H9 (cell line): ENCODE results near the gene ZNF429. TPM values are rescaled to one million over a fixed set of nuclear protein-coding genes. Genes with fewer than 3 reads are reported as not detected.

Source experiments
- DNase-seq: peaks from one replicate; pipeline ENCODE4 v3.0.0-alpha.2; 2017
- H2AFZ ChIP-seq: one replicate; pipeline ENCODE4 v1.6.1; 2013; ENCODE audit warnings: mild to moderate bottlenecking, low read length, control low read depth, moderate library complexity
- H2AK5ac ChIP-seq: 2 replicates; pipeline ENCODE4 v1.6.1; 2013; ENCODE audit warnings: low read length, control low read depth, mixed read lengths; ENCODE audit not compliant: insufficient read length
- H2BK120ac ChIP-seq: one replicate; pipeline ENCODE4 v1.6.1; 2013; ENCODE audit warnings: low read depth, mild to moderate bottlenecking, low read length, control low read depth, inconsistent platforms; ENCODE audit not compliant: poor library complexity, severe bottlenecking
- H2BK12ac ChIP-seq: 2 replicates; pipeline ENCODE4 v1.6.1; 2013; ENCODE audit warnings: low read length, control low read depth, mixed read lengths, low read depth; ENCODE audit not compliant: insufficient read length
- H2BK15ac ChIP-seq: 2 replicates; pipeline ENCODE4 v1.6.1; 2013; ENCODE audit warnings: low read depth, low read length, control low read depth
- H2BK20ac ChIP-seq: one replicate; pipeline ENCODE4 v1.6.1; 2013; ENCODE audit warnings: low read depth, mild to moderate bottlenecking, low read length, control low read depth, inconsistent platforms; ENCODE audit not compliant: poor library complexity, severe bottlenecking
- H2BK5ac ChIP-seq: 2 replicates; pipeline ENCODE4 v1.6.1; 2013; ENCODE audit warnings: low read length, control low read depth, mixed read lengths; ENCODE audit not compliant: insufficient read length
- H3K14ac ChIP-seq: 2 replicates; pipeline ENCODE4 v1.6.1; 2013; ENCODE audit warnings: low read length, control low read depth; ENCODE audit not compliant: insufficient read depth
- H3K18ac ChIP-seq: 2 replicates; pipeline ENCODE4 v1.6.1; 2013; ENCODE audit warnings: low read depth, mild to moderate bottlenecking, mixed read lengths, low read length, control low read depth; ENCODE audit not compliant: insufficient read length
- H3K23ac ChIP-seq: 2 replicates; pipeline ENCODE4 v1.6.1; 2013; ENCODE audit warnings: low read length, control low read depth, mixed read lengths, low read depth; ENCODE audit not compliant: insufficient read length
- H3K23me2 ChIP-seq: 2 replicates; pipeline ENCODE4 v1.6.1; 2013; ENCODE audit warnings: low read depth, mild to moderate bottlenecking, mixed read lengths, low read length, control low read depth; ENCODE audit not compliant: insufficient read length, poor library complexity, severe bottlenecking
- H3K27ac ChIP-seq: 2 replicates; pipeline ENCODE4 v1.5.1; 2013; ENCODE audit warnings: low read length, control low read depth, mixed read lengths, low read depth; ENCODE audit not compliant: insufficient read length
- H3K27me3 ChIP-seq: 2 replicates; pipeline ENCODE4 v1.6.1; 2013; ENCODE audit warnings: low read length, control low read depth, inconsistent platforms; ENCODE audit not compliant: insufficient read depth
- H3K4ac ChIP-seq: 2 replicates; pipeline ENCODE4 v1.6.1; 2013; ENCODE audit warnings: low read depth, mild to moderate bottlenecking, control low read depth, inconsistent platforms, low read length, moderate library complexity
- H3K4me1 ChIP-seq: 2 replicates; pipeline ENCODE4 v1.6.1; 2013; ENCODE audit warnings: low read length, control low read depth, inconsistent platforms; ENCODE audit not compliant: insufficient read depth
- H3K4me2 ChIP-seq: 2 replicates; pipeline ENCODE4 v1.6.1; 2013; ENCODE audit warnings: low read length, control low read depth, mixed read lengths; ENCODE audit not compliant: insufficient read length, insufficient read depth
- H3K56ac ChIP-seq: 2 replicates; pipeline ENCODE4 v1.6.1; 2013; ENCODE audit warnings: low read depth, mild to moderate bottlenecking, mixed read lengths, low read length, control low read depth; ENCODE audit not compliant: insufficient read length
- H3K79me1 ChIP-seq: 2 replicates; pipeline ENCODE4 v1.6.1; 2013; ENCODE audit warnings: low read depth, mild to moderate bottlenecking, moderate library complexity, low read length, control low read depth, inconsistent platforms; ENCODE audit not compliant: insufficient read depth, poor library complexity, severe bottlenecking
- H3K79me2 ChIP-seq: 2 replicates; pipeline ENCODE4 v1.6.1; 2013; ENCODE audit warnings: low read length, control low read depth, inconsistent platforms; ENCODE audit not compliant: insufficient read depth
- H3K9ac ChIP-seq: 2 replicates; pipeline ENCODE4 v1.6.1; 2013; ENCODE audit warnings: low read length, control low read depth, mixed read lengths; ENCODE audit not compliant: insufficient read length; ENCODE audit errors: extremely low read depth
- H3K9me3 ChIP-seq: one replicate; pipeline ENCODE4 v1.6.1; 2013; ENCODE audit warnings: low read depth, low read length, inconsistent platforms; ENCODE audit not compliant: control insufficient read depth
- H3T11ph ChIP-seq: one replicate; pipeline ENCODE4 v1.6.1; 2013; ENCODE audit warnings: mild to moderate bottlenecking, low read length, control low read depth, inconsistent platforms
- H4K20me1 ChIP-seq: one replicate; pipeline ENCODE4 v1.6.1; 2013; ENCODE audit not compliant: control insufficient read depth, insufficient read length, insufficient read depth
- H4K5ac ChIP-seq: 2 replicates; pipeline ENCODE4 v1.6.1; 2013; ENCODE audit warnings: low read depth, mild to moderate bottlenecking, mixed read lengths, low read length, control low read depth; ENCODE audit not compliant: insufficient read length
- H4K8ac ChIP-seq: replicated peaks from 2 replicates; pipeline ENCODE4 v1.6.1; 2013; ENCODE audit warnings: low read length, control low read depth, mixed read lengths, low read depth; ENCODE audit not compliant: insufficient read length
- H4K91ac ChIP-seq: 2 replicates; pipeline ENCODE4 v1.6.1; 2013; ENCODE audit warnings: low read depth, mild to moderate bottlenecking, moderate library complexity, mixed read lengths, low read length, control low read depth; ENCODE audit not compliant: insufficient read length
- H3K27ac Mint-ChIP-seq, 3 experiments: 2 replicates in 2 of 3; 3 replicates in 1 of 3; pipeline ENCODE4 v1.8.0; 2020 to 2021; ENCODE audit warnings: mixed read lengths in 3 of 3, mild to moderate bottlenecking in 1 of 3, moderate library complexity in 1 of 3
- H3K27me3 Mint-ChIP-seq: 2 replicates; pipeline ENCODE4 v1.8.0; 2021; ENCODE audit warnings: low read depth, mild to moderate bottlenecking, moderate library complexity, mixed read lengths
- H3K36me3 Mint-ChIP-seq, 3 experiments: 2 replicates in 2 of 3; 3 replicates in 1 of 3; pipeline ENCODE4 v1.8.0; 2020 to 2021; ENCODE audit warnings: low read depth in 3 of 3, mixed read lengths in 3 of 3; ENCODE audit not compliant: insufficient read depth in 1 of 3
- H3K4me1 Mint-ChIP-seq, 2 experiments: 2 replicates each; pipeline ENCODE4 v1.8.0; 2020; ENCODE audit warnings: mixed read lengths in 2 of 2
- H3K4me3 Mint-ChIP-seq, 2 experiments: 2 replicates in 1 of 2; 3 replicates in 1 of 2; pipeline ENCODE4 v1.8.0; 2020 to 2021; ENCODE audit warnings: mild to moderate bottlenecking in 2 of 2, mixed read lengths in 2 of 2, moderate library complexity in 1 of 2
- H3K9me3 Mint-ChIP-seq, 2 experiments: 2 replicates in 1 of 2; 3 replicates in 1 of 2; pipeline ENCODE4 v1.8.0; 2020; ENCODE audit warnings: mild to moderate bottlenecking in 2 of 2, mixed read lengths in 2 of 2, moderate library complexity in 1 of 2
- WGBS: extraction: QIAGEN DNeasy Blood & Tissue Kit; methylation state at CpG from one replicate; pipeline ENCODE4 v1.1.7; 2013; ENCODE audit warnings: missing lambda C conversion rate, low lambda C conversion rate, mixed read lengths; ENCODE audit not compliant: insufficient read length; ENCODE audit errors: extremely low coverage; 5-methylcytosine and 5-hydroxymethylcytosine counted together
- total RNA-seq: library from RNA; stranded (reverse); gene quantifications from 2 replicates; pipeline ENCODE4 v1.2.1, GENCODE V29; 2021
- TF ChIP-seq, protein P1 (sequence below): fragments of 200-600 bp; sonication (generic); conservative IDR thresholded peaks from 3 replicates; pipeline ENCODE4 v1.8.0; 2021; ENCODE audit warnings: antibody characterized with exemption, mild to moderate bottlenecking

ZNF429 gene
- total RNA-seq, 1 experiment from 2014 or later = 11.2 TPM

DNA sequence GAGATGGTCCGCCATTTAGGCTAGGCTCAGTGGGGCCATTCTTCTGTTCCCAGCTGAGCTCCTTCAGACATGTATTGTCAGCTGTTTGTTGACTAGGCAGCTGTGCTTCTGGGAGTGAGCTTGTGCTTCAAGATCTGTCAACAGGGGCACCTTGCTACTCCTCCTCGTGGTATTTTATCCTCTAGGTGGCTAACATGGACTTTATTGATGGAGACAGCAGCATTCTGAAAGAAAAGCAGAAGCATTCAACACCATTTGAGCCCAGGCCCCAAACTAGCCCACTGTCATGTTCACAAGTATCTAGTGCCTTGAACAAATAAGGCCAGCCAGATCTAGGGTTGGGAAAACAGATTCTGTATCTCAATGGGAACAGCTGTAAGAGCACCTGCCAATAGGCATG, 65.9 kb downstream of the ZNF429 start:
- Mint-ChIP-seq H3K36me3 (peaks cover 11 to 26% (median 19%) of the 10 kb centered on the region in 3 experiments; a peak in 6 of 7 replicates), H3K4me3 (no peak overlapping the region), H3K4me1 (no peaks in the 10 kb centered on the region), H3K9me3 (peaks cover 82 to 89% of the 10 kb centered on the region in 2 experiments), H3K27ac (no peak overlapping the region), H3K27me3 (no peaks in the 10 kb centered on the region; the same call in 1 of the 2 replicates)
- H2AK5ac ChIP-seq = no peak overlapping the region
- H4K8ac ChIP-seq = no peak overlapping the region
- TF ChIP-seq, protein P1, sequence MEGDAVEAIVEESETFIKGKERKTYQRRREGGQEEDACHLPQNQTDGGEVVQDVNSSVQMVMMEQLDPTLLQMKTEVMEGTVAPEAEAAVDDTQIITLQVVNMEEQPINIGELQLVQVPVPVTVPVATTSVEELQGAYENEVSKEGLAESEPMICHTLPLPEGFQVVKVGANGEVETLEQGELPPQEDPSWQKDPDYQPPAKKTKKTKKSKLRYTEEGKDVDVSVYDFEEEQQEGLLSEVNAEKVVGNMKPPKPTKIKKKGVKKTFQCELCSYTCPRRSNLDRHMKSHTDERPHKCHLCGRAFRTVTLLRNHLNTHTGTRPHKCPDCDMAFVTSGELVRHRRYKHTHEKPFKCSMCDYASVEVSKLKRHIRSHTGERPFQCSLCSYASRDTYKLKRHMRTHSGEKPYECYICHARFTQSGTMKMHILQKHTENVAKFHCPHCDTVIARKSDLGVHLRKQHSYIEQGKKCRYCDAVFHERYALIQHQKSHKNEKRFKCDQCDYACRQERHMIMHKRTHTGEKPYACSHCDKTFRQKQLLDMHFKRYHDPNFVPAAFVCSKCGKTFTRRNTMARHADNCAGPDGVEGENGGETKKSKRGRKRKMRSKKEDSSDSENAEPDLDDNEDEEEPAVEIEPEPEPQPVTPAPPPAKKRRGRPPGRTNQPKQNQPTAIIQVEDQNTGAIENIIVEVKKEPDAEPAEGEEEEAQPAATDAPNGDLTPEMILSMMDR = no peak
- H3K27me3 ChIP-seq = no peaks in the 10 kb centered on the region
- H2AFZ ChIP-seq = no peak overlapping the region
- no peaks in the 10 kb centered on the region for H4K20me1 ChIP-seq
- no peak overlapping the region for H2BK5ac ChIP-seq
- H2BK15ac ChIP-seq = no peak overlapping the region
- H3K27ac ChIP-seq = no peak overlapping the region
- no peak overlapping the region for H2BK20ac ChIP-seq
- H2BK120ac ChIP-seq = no peak overlapping the region
- H2BK12ac ChIP-seq = no peak overlapping the region
- no peaks in the 10 kb centered on the region for H3K79me2 ChIP-seq
- no peak overlapping the region for H3K4ac ChIP-seq
- H3K79me1 ChIP-seq = no peaks in the 10 kb centered on the region
- WGBS = no CpG with 5 or more reads among the region's 2 CpGs
- peaks cover 62% of the 10 kb centered on the region for H3K9me3 ChIP-seq
- H3K56ac ChIP-seq = no peak overlapping the region
- DNase-seq = no peak
- no peak overlapping the region for H3K18ac ChIP-seq
- H4K5ac ChIP-seq = no peak overlapping the region
- no peak overlapping the region for H3K9ac ChIP-seq
- H3K4me2 ChIP-seq = no peak overlapping the region
- H3K4me1 ChIP-seq = no peaks in the 10 kb centered on the region
- H3K14ac ChIP-seq = no peak overlapping the region
- no peak overlapping the region for H3K23ac ChIP-seq
- H3T11ph ChIP-seq = no peak overlapping the region
- H4K91ac ChIP-seq = no peak overlapping the region
- no peaks in the 10 kb centered on the region for H3K23me2 ChIP-seq
